ENCODE results near the gene C1orf216.

Gene C1orf216

GRCh38 chr1:35675773-35676172, 42.9 kb downstream of the C1orf216 start:
- H3K27ac ChIP-seq (ENCODE audit: low read length): no peak overlapping the region
- H3K4me3 ChIP-seq (ENCODE audit: low read length): no peak overlapping the region
- H3K9me3 ChIP-seq (ENCODE audit: control insufficient read depth, insufficient read depth, low read length): no peaks in the 10 kb centered on the region
- H3K27me3 ChIP-seq (ENCODE audit: control insufficient read depth, insufficient read depth, low read length): no peaks in the 10 kb centered on the region
- no peaks in the 10 kb centered on the region for H3K4me1 ChIP-seq (ENCODE audit: control insufficient read depth, insufficient read depth, low read length)
- no peak for DNase-seq (ENCODE audit: low read depth, low spot score)
- no peaks in the 10 kb centered on the region for H3K36me3 ChIP-seq (ENCODE audit: control insufficient read depth, insufficient read depth, low read length)
- WGBS (ENCODE audit: insufficient coverage, insufficient read length): no CpG with 5 or more reads among the region's 1 CpG

- no peak for DNase-seq (ENCODE audit: low read depth, low spot score)
- Histone ChIP-seq H3K36me3 (ENCODE audit: control insufficient read depth, insufficient read depth, low read length) (no peaks in the 10 kb centered on the region), H3K4me1 (ENCODE audit: control insufficient read depth, insufficient read depth, low read length) (no peaks in the 10 kb centered on the region), H3K27ac (ENCODE audit: low read length) (no peak overlapping the region), H3K9me3 (ENCODE audit: control insufficient read depth, insufficient read depth, low read length) (no peaks in the 10 kb centered on the region), H3K27me3 (ENCODE audit: control insufficient read depth, insufficient read depth, low read length) (no peaks in the 10 kb centered on the region), H3K4me3 (ENCODE audit: low read length) (no peak overlapping the region)
- WGBS (ENCODE audit: insufficient coverage, insufficient read length): no CpG with 5 or more reads among the region's 5 CpGs
These were observed 44.6 kb downstream of the C1orf216 start for GRCh38 chr1:35674111-35674510.

GRCh38 chr1:35672116-35672515, 46.6 kb downstream of the C1orf216 start:
- H3K36me3 ChIP-seq (ENCODE audit: control insufficient read depth, insufficient read depth, low read length): no peaks in the 10 kb centered on the region
- WGBS (ENCODE audit: insufficient coverage, insufficient read length): no CpG with 5 or more reads among the region's 6 CpGs

GRCh38 chr1:35668506-35668905, 50.2 kb downstream of the C1orf216 start:
- H3K4me1 ChIP-seq (ENCODE audit: control insufficient read depth, insufficient read depth, low read length): no peaks in the 10 kb centered on the region
- no peaks in the 10 kb centered on the region for H3K27me3 ChIP-seq (ENCODE audit: control insufficient read depth, insufficient read depth, low read length)
- WGBS (ENCODE audit: insufficient coverage, insufficient read length): no CpG with 5 or more reads among the region's 5 CpGs
- no peak for DNase-seq (ENCODE audit: low read depth, low spot score)
- H3K4me3 ChIP-seq (ENCODE audit: low read length): no peak overlapping the region
- H3K9me3 ChIP-seq (ENCODE audit: control insufficient read depth, insufficient read depth, low read length): no peaks in the 10 kb centered on the region
- H3K36me3 ChIP-seq (ENCODE audit: control insufficient read depth, insufficient read depth, low read length): no peaks in the 10 kb centered on the region
- no peak overlapping the region for H3K27ac ChIP-seq (ENCODE audit: low read length)

More at GRCh38 chr1:35672116-35672515, 46.6 kb downstream of the C1orf216 start:
- Histone ChIP-seq H3K4me3 (ENCODE audit: low read length) (no peak overlapping the region), H3K9me3 (ENCODE audit: control insufficient read depth, insufficient read depth, low read length) (no peaks in the 10 kb centered on the region), H3K27ac (ENCODE audit: low read length) (no peak overlapping the region), H3K27me3 (ENCODE audit: control insufficient read depth, insufficient read depth, low read length) (no peaks in the 10 kb centered on the region), H3K4me1 (ENCODE audit: control insufficient read depth, insufficient read depth, low read length) (no peaks in the 10 kb centered on the region)
- no peak for DNase-seq (ENCODE audit: low read depth, low spot score)

- no peaks in the 10 kb centered on the region for H3K9me3 ChIP-seq (ENCODE audit: control insufficient read depth, insufficient read depth, low read length)
- DNase-seq (ENCODE audit: low read depth, low spot score): no peak
- no peak overlapping the region; the same call in 1 of the 2 replicates for H3K4me3 ChIP-seq (ENCODE audit: low read length)
- H3K4me1 ChIP-seq (ENCODE audit: control insufficient read depth, insufficient read depth, low read length): no peaks in the 10 kb centered on the region
- H3K27ac ChIP-seq (ENCODE audit: low read length): no peak overlapping the region
- H3K27me3 ChIP-seq (ENCODE audit: control insufficient read depth, insufficient read depth, low read length): no peaks in the 10 kb centered on the region
- no peaks in the 10 kb centered on the region for H3K36me3 ChIP-seq (ENCODE audit: control insufficient read depth, insufficient read depth, low read length)
- WGBS (ENCODE audit: insufficient coverage, insufficient read length): no CpG with 5 or more reads among the region's 1 CpG
These were observed 51.8 kb downstream of the C1orf216 start for GRCh38 chr1:35666916-35667315.

- no peaks in the 10 kb centered on the region for H3K36me3 ChIP-seq (ENCODE audit: control insufficient read depth, insufficient read depth, low read length)
- DNase-seq (ENCODE audit: low read depth, low spot score): no peak
- no peak overlapping the region for H3K27ac ChIP-seq (ENCODE audit: low read length)
- no peaks in the 10 kb centered on the region for H3K4me1 ChIP-seq (ENCODE audit: control insufficient read depth, insufficient read depth, low read length)
- no peaks in the 10 kb centered on the region for H3K27me3 ChIP-seq (ENCODE audit: control insufficient read depth, insufficient read depth, low read length)
- no CpG with 5 or more reads among the region's 2 CpGs for WGBS (ENCODE audit: insufficient coverage, insufficient read length)
- H3K4me3 ChIP-seq (ENCODE audit: low read length): no peak overlapping the region
- no peaks in the 10 kb centered on the region for H3K9me3 ChIP-seq (ENCODE audit: control insufficient read depth, insufficient read depth, low read length)
These were observed 52.5 kb downstream of the C1orf216 start for GRCh38 chr1:35666216-35666615.
